ENCODE results near the gene CPTP.

The CPTP gene

DNA sequence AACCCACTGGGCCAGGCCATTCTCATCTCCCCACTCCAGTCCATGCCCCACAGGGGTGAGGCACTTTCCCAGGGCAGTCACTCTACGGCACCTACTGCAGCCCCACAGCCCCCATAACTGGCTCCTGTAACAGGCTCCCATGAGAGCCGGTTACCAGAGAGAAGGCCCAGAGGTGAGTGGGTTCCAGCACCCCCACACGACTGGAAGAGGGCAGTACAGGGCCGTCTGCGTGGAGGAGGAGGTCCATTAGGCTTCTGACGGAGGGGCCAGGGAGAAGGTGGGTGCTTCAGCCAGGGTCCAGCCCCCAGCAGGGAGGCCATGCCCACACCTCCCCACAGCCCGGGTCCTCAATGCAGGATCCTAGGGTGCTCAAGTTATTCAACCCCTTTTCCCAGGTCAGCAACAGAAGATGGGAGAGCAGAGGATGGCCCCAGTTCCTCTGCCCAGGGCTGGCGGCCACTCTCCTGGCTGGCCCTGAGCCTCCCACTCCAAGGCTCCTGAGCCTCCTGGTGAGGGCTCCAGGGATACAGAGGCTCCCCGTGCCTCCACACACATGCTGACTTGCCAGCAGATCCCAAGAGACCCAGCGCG is 18.4 kb upstream of the CPTP start:
- TF ChIP-seq, protein P1, sequence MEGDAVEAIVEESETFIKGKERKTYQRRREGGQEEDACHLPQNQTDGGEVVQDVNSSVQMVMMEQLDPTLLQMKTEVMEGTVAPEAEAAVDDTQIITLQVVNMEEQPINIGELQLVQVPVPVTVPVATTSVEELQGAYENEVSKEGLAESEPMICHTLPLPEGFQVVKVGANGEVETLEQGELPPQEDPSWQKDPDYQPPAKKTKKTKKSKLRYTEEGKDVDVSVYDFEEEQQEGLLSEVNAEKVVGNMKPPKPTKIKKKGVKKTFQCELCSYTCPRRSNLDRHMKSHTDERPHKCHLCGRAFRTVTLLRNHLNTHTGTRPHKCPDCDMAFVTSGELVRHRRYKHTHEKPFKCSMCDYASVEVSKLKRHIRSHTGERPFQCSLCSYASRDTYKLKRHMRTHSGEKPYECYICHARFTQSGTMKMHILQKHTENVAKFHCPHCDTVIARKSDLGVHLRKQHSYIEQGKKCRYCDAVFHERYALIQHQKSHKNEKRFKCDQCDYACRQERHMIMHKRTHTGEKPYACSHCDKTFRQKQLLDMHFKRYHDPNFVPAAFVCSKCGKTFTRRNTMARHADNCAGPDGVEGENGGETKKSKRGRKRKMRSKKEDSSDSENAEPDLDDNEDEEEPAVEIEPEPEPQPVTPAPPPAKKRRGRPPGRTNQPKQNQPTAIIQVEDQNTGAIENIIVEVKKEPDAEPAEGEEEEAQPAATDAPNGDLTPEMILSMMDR (IDR thresholded peaks at IDR 0.05): no peak

DNA sequence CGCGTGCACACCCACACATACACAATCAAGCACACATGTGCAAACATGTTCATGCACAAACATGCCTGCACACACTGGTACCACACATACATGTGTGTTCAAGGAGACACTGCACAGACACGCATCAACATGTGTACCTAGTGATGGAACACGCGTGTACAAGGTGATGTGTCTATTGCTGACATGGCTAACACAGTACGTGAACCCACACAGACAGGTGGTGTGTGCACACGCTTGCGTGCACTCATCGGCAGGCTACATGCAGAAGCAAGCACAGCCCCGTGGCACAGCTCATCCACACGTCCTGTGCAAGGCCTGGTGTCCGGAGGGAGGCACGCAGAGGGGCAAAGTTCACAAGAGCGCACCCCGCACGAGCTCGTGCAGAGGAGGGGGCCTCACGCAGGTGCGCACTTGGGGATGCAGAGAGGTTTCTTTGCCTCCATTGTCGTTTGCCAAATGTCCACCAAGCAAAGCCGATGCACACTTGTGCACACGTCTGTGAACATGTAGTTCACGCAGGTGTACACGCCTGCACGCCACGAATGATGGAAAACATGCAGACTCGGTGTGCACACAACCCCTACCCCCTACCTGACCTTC is 17.8 kb upstream of the CPTP start:
- TF ChIP-seq, protein P1 (IDR thresholded peaks at IDR 0.05): no peak

DNA sequence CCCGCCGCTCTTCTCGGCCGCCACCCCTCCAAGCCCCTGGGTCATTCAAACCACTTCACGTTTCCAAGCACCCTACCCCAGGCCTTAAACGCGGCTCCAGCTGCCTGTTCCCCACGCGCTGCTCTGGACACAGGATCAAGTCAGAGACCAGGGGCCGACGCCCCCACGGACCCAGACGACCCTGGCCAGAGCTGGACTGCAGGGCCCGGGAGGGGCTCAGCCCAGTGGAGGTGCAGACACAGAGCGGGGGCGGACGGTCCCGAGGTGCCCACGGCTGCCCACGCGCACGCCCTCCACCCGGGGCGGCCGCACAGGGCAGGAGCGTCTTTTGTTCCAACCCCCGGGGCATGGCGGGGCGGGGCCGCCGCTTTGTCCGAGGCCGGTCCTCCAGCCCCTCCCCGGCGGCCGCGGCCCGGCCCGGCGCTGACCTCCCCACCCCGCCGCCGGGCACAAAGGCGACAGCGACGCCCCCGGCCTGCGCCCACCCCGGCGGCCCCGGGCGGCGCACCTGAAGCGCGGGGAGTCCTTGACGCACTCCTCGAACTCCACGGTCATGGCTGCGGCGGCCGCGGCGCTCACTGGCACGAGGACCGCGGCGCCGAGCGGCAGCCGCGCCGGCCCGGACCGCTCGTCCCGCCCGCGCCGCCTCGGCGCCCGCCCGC is 17.2 kb upstream of the CPTP start:
- TF ChIP-seq, protein P1 (IDR thresholded peaks at IDR 0.05): no peak

DNA sequence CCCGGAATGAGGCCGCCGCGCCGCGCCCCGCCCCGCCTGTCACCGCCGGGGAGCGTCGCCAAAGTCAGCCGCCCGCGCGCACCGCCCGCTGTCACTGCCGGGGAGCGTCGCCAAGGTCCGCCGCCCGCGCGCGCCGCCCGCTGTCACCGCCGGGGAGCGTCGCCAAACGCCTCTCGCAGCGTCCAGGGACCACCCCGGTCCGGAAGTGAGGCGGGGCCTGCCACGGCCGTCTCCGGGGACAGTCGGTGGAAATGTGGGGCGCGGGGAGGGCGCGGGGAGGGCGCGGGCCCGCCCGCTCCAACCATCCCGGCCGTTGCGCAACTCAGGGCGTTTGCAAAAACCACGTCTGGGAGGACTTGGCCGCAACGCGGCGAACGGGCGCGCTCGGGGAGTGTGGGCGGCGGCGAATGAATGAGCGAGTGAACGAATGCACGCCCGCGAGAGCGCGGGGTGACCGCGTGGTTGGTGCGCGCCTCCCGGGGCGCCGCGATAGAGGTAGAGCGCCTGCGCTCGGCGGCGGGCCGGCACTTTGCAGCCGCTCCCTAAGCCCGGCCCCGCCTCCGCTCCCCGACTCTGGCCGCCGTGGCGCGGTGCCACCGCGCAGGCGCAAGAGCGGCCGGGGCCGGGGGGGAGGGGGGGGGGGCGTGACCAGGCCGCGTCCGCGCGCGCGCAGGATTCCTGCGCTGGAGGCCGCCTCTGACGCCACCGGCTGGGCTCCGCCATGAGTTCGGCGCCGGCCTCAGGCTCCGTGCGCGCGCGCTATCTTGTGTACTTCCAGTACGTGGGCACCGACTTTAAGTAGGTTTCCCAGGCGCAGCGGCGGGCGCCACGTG is 16.5 kb upstream of the CPTP start, which contains the start of the genes ACAP3 and PUSL1:
TSS of gene ACAP3 (minus strand) at position 8 of the 833 bp plus-strand sequence. CDS start 115 bp downstream, outside the sequence.
TSS of gene PUSL1 (plus strand) at position 675 of the 833 bp plus-strand sequence. CDS start at position 722, 47 bp downstream.
- TF ChIP-seq, protein P1 (IDR thresholded peaks at IDR 0.05): no peak

DNA sequence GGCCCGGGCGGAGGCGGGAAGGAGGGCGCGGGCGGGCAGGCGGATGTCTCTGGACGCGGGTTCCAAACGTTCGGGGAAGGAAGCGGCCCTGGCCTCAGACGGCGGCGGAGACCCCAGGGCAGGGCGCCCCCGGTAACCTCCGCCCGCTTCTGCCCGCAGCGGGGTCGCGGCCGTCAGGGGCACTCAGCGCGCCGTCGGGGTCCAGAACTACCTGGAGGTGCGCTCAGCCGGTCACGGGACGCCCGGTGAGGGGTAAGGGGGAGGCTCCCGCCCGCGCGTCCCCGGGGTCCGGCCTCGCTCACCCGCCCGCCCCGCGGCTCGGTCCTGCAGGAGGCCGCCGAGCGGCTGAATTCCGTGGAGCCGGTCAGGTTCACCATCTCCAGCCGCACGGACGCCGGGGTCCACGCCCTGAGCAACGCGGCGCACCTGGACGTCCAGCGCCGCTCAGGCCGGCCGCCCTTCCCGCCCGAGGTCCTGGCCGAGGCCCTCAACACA is 15.8 kb upstream of the CPTP start:
- TF ChIP-seq, protein P1 (IDR thresholded peaks at IDR 0.05): no peak

DNA sequence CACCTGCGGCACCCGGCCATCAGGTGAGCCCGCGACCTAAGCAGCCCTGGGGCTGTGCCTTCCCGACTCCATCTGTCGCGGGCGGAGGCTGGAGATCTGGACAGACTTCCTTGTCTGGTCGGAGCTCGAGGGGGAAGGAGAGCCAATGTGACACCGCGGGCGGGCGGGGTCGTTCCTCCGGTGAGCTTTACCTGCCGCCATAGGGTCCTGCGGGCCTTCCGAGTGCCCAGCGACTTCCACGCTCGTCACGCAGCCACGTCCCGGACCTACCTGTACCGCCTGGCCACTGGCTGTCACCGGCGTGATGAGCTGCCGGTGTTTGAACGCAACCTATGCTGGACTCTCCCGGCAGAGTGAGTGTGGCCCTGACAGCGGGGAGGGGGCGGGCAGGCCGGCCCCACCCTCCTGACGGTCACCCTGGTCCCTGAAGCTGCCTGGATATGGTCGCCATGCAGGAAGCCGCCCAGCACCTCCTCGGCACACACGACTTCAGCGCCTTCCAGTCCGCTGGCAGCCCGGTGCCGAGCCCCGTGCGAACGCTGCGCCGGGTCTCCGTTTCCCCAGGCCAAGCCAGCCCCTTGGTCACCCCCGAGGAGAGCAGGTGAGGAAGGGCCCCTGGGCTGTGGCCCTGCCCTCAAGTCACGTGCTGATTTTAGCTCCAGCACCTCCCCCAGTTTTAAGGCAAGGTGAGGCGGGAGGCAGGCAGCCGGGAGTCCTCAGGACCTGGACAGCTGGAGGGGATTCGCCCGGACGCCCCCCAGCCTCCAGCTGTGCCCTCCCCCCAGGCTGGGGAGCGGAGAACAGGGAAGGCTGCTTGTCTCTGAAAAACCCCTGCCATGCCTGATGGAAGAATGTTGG is 15.1 kb upstream of the CPTP start:
- TF ChIP-seq, protein P1 (IDR thresholded peaks at IDR 0.05): no peak
